ENCODE data around the gene CLRN2.

DNA sequence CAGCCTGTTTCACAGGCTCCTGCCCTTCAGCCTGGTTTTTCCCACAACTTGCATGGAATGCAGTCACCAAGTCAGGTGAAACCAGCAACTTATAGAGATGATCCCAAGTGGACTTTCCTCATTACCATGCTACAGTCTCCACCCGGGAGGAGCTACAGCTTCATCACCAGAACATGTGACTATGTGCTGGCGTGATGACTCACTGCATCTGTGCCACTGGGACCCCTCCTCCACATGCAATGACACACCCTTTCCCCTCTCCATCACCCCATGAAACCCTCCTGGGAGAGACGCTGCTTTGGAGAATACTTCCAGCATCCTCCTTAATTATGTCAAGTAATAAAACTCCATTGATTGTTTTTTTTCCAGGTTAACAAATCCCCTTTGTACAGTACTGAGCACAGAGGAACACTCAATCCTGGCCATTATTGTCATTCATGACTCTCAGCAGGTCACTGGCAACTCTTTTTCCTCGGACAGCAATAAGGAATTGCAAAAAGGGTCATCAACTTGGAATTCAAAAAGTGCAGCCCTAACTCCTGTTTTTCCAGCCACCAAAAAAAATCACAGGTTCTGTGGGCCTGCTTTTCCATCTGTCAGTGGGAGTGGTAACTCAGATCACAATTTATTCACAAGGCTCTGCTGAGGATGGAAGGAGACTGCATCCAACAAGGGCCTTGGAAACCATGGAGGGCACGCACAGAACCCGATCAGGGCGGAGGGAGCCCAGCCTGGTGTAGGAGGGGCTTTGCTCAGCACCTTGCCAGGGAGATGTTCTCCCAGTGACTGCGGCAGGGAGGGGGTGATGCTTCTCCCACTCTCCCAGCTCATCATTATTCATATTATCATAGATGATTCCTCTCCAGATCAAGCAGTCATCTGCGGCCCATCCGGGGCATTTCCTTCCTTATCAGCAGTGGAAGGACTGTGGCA lies 20.4 kb upstream of the CLRN2 start:
- TF ChIP-seq, protein P1, sequence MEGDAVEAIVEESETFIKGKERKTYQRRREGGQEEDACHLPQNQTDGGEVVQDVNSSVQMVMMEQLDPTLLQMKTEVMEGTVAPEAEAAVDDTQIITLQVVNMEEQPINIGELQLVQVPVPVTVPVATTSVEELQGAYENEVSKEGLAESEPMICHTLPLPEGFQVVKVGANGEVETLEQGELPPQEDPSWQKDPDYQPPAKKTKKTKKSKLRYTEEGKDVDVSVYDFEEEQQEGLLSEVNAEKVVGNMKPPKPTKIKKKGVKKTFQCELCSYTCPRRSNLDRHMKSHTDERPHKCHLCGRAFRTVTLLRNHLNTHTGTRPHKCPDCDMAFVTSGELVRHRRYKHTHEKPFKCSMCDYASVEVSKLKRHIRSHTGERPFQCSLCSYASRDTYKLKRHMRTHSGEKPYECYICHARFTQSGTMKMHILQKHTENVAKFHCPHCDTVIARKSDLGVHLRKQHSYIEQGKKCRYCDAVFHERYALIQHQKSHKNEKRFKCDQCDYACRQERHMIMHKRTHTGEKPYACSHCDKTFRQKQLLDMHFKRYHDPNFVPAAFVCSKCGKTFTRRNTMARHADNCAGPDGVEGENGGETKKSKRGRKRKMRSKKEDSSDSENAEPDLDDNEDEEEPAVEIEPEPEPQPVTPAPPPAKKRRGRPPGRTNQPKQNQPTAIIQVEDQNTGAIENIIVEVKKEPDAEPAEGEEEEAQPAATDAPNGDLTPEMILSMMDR (conservative IDR thresholded peaks at IDR 0.05 in 1 of 2, IDR thresholded peaks at IDR 0.05 in 1 of 2; ENCODE audit: extremely low read depth in 1 of 2, insufficient read depth in 1 of 2, low read depth in 1 of 2, low read length in 2 of 2) = no peak
- TF ChIP-seq EZH2 (IDR thresholded peaks at IDR 0.05; ENCODE audit: borderline replicate concordance, low read length) = no peak

Measured in mammary epithelial cell (primary cell).